Lower lobe of right lung (tissue), 2 donors: ENCODE data around the gene KRT80. TPM values are rescaled to one million over a fixed set of nuclear protein-coding genes. Genes with fewer than 3 reads are reported as not detected.

Experiments used
- ATAC-seq, 2 donors: fragments of 200-7000 bp; cut with Tn5 transposase; one replicate each; pipeline ENCODE4 v1.9.1; 2020 to 2022; ENCODE audit warnings: mild to moderate bottlenecking in 2 of 2, moderate library complexity in 2 of 2
- DNase-seq: peaks from one replicate; pipeline ENCODE4 v3.0.0-alpha.2; 2020
- H3K27ac ChIP-seq: fragments of 200-600 bp; one replicate; pipeline ENCODE4 v1.8.0; 2022
- H3K27me3 ChIP-seq: fragments of 200-600 bp; one replicate; pipeline ENCODE4 v1.8.0; 2022; ENCODE audit warnings: low read depth
- H3K36me3 ChIP-seq: fragments of 200-600 bp; one replicate; pipeline ENCODE4 v1.8.0; 2022; ENCODE audit warnings: mild to moderate bottlenecking
- H3K4me1 ChIP-seq: fragments of 200-600 bp; one replicate; pipeline ENCODE4 v1.8.0; 2022
- H3K4me3 ChIP-seq: fragments of 200-600 bp; one replicate; pipeline ENCODE4 v1.8.0; 2022; ENCODE audit warnings: mild to moderate bottlenecking
- H3K9me3 ChIP-seq: fragments of 200-600 bp; one replicate; pipeline ENCODE4 v1.8.0; 2022
- CTCF ChIP-seq: fragments of 200-600 bp; IDR thresholded peaks from one replicate; pipeline ENCODE4 v1.8.0; 2022; ENCODE audit warnings: antibody characterized with exemption, mild to moderate bottlenecking
- intact Hi-C: fragments of 100-400 bp; cut with DNase I; formaldehyde crosslinking; loops from one replicate; pipeline ENCODE4 v1.11.0; 2022
- total RNA-seq: library from RNA; stranded (reverse); fragmentation: NEBNext Ultra II Directional; extraction: Animal tissue kit (Norgen Biotek cat#: 25700); gene quantifications from one replicate; pipeline ENCODE4 v1.2.1, GENCODE V29; 2021
- donor health status: DM: no; HTN: yes; CAD: no; lungs with severe emphysema.

The KRT80 gene
- total RNA-seq, 1 donor from 2014 or later, result 3.0 TPM

DNA sequence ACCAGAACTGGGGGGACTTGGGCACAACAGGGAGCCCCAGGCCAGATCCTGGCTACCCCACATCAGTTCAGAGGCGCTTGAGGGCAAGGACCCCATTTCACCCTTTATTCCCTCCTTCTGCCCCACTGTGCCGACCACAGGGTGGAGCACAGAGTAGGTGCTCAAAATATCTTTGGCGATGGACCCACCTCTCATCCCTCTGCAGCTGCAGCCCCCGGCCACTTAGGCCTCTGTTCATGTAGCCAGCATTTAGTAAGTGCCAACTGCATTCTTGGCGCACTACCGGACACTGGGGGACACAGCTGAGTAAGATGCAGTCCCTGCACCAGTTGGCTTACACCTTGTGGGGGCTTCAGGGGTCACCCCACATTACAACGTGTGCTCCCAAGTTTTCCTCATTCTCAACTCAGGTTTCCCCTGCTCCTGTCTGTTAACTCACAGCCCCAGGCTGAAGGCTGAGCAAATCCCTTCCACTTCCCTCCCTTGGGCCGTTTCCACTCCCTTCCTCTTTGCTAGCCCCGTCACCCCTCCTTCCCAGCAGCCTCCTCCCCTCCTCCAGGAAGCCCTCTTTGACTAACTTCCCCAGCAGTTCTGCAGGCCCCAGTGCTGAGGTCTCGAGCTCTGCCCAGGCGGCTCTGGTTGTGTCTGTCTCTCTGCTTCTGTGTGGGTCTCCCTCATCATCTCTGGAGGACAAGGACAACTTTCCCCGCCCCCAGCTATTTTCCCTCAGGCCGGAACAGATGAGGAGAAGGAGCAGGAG, 26.5 kb downstream of the KRT80 start:
- H3K9me3 ChIP-seq, result no peaks in the 10 kb centered on the region
- H3K36me3 ChIP-seq, result no peaks in the 10 kb centered on the region
- H3K4me1 ChIP-seq, result peaks cover 20% of the 10 kb centered on the region
- ATAC-seq (no peak), DNase-seq (no peak)
- no peak overlapping the region for H3K4me3 ChIP-seq
- H3K27me3 ChIP-seq, result no peaks in the 10 kb centered on the region
- no peak overlapping the region for H3K27ac ChIP-seq
- TF ChIP-seq CTCF, result no peak
- intact Hi-C loops, result no loop called here

DNA sequence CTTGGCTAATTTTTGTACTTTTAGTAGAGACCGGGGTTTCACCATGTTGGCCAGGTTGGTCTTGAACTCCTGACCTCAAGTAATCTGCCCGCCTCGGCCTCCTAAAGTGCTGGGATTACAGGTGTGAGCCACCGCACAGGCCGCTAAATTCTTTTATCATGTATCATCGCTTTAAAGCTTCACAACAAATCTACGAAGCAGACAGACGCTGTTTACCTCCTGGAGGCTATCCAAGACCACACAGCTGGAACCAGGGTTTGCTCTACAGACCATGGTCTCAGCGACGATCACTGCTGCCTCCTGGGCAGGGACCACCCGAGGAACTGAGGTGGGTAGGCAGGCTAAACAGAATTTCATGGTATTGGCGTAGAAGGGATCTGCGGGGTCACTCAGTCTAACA, 27.2 kb downstream of the KRT80 start:
- no peak for TF ChIP-seq CTCF
- DNase-seq (no peak), ATAC-seq (no peak)
- peaks cover 20% of the 10 kb centered on the region for H3K4me1 ChIP-seq
- H3K27me3 ChIP-seq, result no peaks in the 10 kb centered on the region
- no peak overlapping the region for H3K4me3 ChIP-seq
- no peaks in the 10 kb centered on the region for H3K9me3 ChIP-seq
- intact Hi-C loops, result no loop called here
- no peak overlapping the region for H3K27ac ChIP-seq
- no peaks in the 10 kb centered on the region for H3K36me3 ChIP-seq

DNA sequence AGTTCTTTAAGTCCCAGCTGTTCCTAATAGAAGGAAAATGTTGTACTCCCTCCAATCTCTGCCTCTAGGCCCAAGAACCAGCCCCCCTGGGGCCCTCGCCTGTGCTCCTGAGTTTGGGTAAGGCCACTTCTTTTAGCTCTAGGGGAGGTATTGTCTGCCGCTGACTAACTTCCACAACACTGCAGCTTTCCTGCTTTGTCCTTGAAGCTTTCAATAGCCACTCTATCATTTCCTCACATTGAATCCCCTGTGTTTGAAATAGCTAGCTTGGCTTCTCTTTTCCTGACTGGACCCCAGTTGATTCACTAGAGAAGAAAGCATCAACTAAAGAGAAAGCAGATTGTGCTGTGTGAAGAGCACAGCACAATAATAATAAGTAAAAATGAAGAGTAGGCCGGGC, 28.8 kb downstream of the KRT80 start:
- Histone ChIP-seq H3K36me3 (no peaks in the 10 kb centered on the region), H3K4me1 (peaks cover 20% of the 10 kb centered on the region), H3K4me3 (no peak overlapping the region), H3K27me3 (no peaks in the 10 kb centered on the region), H3K9me3 (no peaks in the 10 kb centered on the region), H3K27ac (no peak overlapping the region)
- ATAC-seq (no peak), DNase-seq (no peak)
- no peak for TF ChIP-seq CTCF
- intact Hi-C loops, result no loop called here

GRCh38 chr12:52160200-52160599, 31.6 kb downstream of the KRT80 start:
- intact Hi-C loops, result no loop called here
- H3K9me3 ChIP-seq, result no peaks in the 10 kb centered on the region
- H3K27me3 ChIP-seq, result no peaks in the 10 kb centered on the region
- no peak overlapping the region for H3K4me3 ChIP-seq
- peaks cover 23% of the 10 kb centered on the region for H3K4me1 ChIP-seq
- ATAC-seq (no peak), DNase-seq (no peak)
- no peaks in the 10 kb centered on the region for H3K36me3 ChIP-seq
- no peak overlapping the region for H3K27ac ChIP-seq
- TF ChIP-seq CTCF, result no peak

DNA sequence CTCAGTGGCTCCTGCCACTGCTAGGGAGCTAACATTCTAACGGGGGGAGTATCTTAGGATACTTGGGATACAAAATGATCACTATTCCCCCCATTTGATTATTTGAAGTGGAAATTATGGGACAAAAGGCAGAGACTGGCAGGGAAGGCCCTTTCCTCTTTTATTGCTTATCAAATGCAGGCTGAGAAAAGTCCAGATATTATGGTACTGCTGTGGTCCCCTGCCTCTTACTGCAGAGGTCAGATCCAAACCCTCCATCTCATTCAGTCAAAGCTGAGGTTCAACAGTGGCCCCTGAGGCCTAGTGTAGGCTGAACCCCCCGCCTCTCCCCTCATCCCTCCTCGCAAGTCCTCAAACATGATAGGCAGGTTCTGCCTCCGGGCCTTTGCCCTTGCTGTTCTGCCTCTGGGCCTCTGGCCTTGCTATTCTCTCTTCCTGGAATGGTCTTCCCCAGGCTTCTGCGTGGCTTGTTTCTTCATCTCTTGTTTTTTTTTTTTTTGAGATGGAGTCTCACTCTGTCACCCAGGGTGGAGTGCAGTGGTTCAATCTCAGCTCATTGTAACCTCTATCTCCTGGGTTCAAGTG, 34.2 kb downstream of the KRT80 start:
- no peaks in the 10 kb centered on the region for H3K9me3 ChIP-seq
- no peaks in the 10 kb centered on the region for H3K36me3 ChIP-seq
- peaks cover 14% of the 10 kb centered on the region for H3K4me1 ChIP-seq
- H3K27me3 ChIP-seq, result no peaks in the 10 kb centered on the region
- TF ChIP-seq CTCF, result no peak
- DNase-seq, result no peak
- no peak for ATAC-seq
- intact Hi-C loops, result no loop called here
- H3K27ac ChIP-seq, result no peak overlapping the region
- no peak overlapping the region for H3K4me3 ChIP-seq
